GM19372 (cell line): ENCODE results near the gene ADGRG3.

ENCODE experiments used
- ATAC-seq: cut with Tn5 transposase; IDR thresholded peaks from one replicate; pipeline ENCODE4 v1.9.1; 2021; ENCODE audit warnings: mild to moderate bottlenecking, low read depth, moderate library complexity; ENCODE audit not compliant: unreplicated experiment

Gene ADGRG3

DNA sequence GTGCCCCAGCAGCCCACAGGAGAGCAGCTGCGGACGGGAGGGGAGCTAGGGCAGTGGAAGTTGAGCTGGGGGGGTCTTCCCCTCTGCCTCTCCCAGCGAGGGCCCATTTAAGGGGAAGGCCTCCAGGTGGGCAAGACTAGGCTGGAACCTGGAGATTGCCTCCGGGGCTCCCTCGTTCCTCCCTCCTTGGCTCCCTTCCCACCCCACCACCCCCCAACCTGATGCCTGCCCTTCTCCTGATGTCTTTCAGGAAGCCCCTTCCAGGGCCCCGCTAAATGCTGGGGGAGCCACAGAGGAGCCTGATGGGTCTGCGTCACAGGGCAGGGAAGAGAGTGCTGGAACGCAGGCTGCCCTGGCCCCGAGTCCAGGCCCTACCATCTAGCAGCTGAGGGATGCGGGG lies 22.9 kb upstream of the ADGRG3 start:
- no peak for ATAC-seq

DNA sequence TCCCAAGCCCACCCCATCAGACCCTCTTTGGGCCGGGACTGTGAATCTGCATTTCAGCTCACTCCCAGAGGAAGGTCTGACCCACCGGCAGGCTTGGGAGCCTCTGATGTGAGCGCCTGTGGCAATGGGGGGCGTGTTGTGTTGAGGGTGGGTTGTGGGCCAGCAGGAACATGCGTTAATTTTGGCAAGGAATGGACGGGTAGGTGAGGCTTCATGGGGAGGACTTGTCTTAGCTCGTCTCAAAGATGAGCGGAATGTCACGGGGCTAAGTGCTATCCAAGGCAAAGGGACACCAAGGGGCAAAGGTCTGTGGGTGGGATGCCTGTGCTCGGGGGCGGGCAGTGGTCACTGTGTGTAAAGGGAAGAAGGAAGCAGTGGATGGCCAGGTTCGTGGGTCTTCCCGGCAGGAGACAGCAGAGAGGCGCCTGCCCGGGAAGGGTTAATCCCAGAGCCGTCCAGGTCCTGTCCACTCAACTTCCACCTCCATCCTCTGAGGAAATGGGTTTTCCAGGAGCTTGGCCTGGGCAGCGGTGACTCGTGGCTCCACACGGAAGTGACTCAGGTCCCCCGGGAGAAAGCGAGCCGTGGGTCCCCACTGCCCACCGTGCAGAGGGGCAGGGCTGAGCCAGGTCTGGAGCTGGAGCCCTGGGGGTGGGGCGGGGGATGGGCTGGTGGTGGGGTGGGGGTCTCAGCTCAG lies 22.3 kb upstream of the ADGRG3 start:
- ATAC-seq, result no peak

DNA sequence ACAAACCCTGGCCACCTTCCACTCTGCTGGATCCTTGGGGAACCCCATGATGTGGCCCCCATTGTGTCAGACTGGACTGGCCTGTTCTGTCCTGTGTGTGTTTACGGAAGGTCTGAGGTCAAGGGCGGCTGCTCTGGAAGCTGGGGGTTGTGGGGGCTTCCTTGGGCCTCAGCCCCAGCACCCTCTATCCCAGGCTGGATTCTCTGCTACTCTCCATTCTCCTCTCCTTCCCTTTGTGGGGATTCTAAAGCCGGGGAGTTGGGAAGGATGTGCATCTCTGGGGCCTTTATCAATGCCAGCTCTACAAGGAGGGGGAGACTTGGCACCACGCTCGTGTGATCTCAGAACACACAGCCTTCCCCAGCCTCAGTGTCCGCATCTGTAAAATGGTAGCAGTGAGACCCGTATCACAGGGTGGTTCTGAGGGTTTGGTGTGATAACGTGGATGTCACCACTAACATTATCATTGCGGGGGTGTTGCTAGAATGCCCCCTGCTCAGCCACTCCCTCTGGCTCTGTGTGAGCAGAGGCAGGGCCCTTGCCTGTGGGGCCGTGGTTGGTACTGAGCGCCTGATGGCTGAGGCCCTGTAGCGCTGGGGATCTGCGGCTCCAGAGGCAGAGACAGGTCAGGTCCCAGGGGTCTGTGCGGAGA lies 21.6 kb upstream of the ADGRG3 start:
- no peak for ATAC-seq

DNA sequence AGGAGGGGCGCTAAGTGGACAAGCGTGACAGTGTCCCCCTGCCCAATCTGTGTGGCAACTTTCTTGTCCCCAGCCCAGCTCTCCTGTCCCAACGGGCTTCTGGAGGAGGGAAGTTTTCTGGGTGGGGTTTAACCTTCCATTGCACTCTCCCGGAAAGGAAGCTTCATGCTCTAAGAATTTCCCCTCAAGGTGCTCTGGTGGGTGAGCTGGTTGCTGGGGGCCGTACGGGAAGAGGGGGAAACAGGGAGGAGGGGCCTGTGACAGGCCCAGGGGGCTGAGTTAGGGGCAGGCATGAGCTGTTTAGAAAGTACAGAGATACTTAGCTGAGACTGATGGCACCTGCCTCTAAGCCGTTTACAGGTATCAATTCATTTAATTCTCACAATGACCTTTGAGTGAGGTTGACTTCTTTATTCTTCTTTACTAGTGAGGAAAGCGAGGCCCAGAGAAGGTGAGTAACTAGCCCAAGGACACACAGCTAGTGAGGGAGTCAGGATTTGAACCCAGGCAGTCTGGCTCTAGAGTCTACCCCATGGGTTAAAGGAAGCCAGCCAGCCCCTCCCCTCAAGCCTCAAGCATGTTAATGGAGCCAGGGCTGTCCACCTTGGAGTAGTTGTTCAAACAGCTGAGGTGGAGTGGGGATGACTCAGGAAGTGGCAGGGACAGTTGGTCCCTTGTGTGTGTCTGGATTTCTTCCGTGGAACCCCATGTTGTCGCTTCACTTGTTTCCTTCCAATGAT lies 20.8 kb upstream of the ADGRG3 start:
- no peak for ATAC-seq

DNA sequence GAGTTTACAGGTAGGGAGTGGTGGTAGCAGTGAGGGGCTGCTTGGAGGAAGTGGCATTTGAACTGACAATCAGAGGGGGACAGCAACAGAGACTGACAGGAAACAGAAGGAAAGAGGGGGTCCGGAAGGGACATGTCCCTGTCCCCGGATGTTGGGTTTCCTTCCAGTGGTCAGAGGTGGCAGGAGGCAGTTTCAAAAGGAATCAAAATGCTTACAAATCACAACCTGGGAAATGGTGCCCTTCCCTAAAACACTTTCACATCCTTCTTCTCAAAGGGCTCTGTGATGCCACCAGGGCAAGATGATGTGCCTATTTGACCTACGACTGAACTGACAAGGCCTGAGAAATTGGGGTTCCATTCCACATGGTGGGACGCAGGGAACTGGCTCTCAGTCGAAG lies 20.0 kb upstream of the ADGRG3 start:
- no peak for ATAC-seq

DNA sequence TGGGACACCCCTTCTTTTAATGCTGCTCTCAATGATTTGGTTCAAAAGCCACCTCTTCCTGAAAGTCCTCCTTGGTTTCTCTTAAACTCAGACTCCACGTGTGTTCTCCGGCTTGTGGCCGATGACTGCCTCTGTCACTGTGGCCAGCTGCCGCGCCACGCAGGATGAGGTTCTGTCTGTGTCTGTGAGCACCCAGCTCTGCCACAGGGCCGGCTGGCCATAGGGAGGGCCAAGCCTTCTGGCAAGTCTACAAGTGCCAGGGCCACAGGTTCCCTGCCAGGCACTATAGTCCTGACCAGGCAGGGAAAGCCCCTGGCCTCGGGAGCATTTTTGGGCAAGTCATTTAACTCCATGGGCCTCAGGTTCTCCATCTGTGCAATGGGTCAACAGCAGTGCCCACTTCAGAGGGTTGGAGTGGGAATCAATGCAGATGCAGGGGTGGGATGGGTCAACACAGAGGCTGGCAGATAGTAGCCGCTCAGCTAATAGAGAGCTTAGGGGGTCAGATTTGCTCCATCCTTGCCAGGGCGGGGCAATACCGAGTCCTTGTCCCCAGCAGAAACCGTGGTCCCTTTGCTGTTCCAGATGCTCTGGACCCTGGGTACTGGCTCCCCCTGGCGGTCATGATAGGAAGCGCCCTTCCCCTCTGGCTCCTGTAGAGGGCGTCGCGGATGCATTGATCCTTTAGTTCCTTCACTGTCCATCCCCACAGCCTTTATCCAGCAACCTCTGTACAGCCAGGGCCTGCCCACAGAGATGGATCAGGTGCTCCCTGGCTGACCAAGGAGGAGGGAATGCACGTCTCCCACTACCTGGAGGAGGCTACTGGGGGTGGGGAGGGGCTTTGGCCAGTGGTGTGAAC lies 19.3 kb upstream of the ADGRG3 start:
- ATAC-seq, result peak; percentile 56

DNA sequence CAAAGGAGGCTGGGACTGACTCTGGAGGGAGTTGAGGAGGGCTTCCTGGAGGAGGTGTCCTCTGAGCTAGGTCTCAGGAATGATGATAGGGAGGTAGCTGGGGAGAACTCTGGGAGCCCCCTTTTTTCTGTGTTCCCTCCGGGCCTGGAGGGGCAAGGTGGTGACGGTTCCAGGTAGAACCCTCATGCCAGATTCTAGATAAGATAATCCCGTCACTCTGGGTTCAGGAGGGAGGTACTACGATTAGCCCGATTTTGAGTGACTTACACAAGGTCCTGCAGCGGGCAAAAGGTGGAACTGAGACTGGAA lies 18.7 kb upstream of the ADGRG3 start:
- no peak for ATAC-seq

DNA sequence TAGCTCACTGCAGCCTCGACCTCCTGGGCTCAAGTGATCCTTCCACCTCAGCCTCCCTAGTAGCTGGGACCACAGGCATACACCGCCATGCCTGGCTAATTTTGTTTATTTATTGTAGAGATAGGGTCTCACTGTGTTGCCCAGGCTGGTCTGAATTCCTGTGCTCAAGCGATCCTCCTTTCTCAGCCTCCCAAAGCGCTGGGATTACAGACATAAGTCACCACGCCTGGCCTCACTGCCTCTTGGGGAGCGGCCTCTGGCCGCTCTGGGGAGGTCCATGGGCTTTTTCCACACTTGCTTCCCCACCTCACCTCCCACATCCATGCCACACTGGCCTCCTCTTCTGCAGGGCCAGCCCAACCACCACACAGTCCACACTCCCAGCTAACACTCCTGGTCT lies 18.3 kb upstream of the ADGRG3 start:
- no peak for ATAC-seq

DNA sequence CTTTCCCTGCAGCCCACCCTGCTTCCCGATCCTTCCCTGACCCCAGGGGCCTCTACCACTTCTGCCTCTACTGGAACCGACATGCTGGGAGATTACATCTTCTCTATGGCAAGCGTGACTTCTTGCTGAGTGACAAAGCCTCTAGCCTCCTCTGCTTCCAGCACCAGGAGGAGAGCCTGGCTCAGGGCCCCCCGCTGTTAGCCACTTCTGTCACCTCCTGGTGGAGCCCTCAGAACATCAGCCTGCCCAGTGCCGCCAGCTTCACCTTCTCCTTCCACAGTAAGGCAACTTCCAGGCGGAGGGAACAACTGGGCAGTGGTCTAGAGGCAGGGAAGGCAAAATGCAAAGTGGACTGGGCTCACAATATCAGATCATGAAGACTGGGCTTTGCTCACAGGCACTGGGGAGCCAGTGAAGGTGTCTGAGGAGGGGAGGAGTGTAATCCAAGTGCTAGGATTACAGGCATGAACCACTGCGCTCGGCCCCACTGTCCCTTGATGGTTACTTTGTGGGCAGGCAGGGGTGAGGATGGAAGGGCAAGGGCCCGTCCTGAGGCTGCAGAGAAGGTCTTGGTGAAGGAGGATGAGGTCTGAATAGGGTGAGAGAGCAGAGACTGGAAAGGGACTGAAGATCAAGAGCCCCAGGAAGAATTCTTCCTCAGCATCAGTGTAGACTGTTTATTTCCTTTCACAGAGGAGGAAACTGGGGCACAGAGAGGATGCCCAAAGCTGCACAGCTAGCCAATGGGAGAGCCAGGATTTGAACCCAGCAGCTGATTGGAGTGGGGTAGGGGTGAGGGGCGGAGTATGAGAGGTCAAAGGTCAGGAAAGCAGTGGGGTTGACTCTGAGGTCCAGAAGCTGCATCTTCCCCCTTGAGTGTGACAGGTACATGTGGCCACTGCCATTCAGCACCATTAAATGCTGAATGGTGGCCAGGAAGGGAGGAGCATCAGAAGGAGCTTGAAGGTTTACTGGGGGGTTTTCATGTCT lies 16.5 kb upstream of the ADGRG3 start:
- no peak for ATAC-seq

DNA sequence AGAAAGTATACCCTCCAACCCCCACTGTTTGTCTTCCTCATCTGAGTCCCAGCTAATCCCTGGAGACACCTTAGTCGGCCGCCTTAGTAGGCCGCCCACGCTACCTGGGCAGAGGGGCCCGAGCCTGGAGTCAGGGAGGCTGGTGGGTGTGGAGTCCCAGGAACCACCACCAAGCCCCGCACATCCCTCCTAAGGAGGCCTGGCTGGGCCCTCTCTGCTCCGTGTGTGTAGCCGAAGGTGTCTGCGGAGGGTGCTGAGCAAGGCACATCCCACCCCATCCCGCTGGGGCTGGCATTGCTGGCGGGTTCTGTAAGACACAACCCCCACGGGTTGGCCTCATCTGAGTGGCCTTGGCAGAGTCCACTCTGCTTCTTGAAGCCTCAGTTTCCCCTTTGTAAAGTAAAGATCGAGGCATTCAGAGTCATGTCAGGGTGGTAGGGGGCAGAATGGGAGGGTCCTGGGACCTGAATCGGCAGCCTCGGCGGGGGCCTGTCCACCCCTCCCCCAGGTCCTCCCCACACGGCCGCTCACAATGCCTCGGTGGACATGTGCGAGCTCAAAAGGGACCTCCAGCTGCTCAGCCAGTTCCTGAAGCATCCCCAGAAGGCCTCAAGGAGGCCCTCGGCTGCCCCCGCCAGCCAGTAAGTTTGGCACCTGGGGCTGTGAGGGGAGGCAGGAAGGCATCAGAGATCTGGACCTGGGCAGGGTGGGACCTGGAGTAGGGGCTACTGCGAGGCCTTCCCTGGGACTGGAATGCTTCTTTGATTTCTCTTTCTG lies 15.2 kb upstream of the ADGRG3 start:
- ATAC-seq, result no peak

DNA sequence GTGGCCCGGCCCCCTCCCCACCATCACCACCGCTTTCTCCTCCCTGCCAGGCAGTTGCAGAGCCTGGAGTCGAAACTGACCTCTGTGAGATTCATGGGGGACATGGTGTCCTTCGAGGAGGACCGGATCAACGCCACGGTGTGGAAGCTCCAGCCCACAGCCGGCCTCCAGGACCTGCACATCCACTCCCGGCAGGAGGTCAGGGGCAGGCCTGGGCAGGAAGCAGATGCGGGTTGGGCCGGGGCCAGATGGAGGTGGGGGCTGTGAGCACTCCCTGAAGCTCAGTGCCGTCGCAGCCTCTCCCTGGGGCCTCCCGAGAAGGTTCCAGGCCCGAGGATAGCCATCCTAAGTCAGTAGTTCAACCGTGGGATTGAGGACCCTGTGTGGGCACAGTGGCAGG lies 14.2 kb upstream of the ADGRG3 start:
- no peak for ATAC-seq

DNA sequence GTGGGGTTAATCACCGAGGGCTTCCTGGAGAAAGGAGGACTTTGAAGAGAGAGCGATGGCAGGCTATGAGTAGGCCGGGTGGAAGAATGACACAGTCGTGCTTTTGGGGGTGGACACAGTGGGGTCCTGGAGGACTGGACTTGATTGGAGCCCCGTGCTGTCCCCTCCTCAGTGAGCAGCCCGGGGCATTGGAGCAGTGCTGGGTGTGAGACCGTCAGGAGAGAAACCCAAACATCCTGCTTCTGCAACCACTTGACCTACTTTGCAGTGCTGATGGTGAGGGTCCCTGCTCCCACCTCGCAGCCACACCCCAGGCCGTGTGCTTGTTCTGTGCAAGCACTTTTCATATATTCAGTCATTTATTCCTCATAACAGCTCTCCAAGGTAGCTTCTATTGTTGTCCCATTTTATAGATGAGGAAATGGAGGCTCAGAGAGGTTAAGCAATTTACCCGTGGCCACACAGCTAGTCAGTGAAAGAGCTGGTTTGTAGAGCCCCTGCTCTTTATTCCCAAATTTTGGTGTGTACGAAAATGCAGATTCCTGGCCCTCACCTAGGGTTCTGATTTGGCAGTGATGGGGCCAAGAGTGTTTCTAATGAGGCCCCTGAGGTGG lies 11.7 kb upstream of the ADGRG3 start:
- no peak for ATAC-seq

DNA sequence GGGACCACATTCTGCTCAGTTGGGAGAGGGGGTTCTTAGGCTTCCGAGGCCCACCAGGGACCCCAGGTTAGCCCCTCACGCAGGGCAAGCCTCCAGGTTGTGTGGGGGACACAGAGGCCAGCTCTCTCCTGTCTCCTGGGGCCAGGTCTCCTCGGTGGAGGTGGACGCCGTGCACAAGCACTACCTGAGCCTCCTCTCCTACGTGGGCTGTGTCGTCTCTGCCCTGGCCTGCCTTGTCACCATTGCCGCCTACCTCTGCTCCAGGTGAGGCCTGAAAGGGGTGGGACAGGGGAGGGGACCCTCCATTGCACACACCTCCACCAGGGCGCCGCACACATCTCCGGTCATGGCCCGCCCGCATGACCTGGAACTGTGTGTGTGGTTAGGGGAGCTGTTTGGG lies 10.9 kb upstream of the ADGRG3 start:
- no peak for ATAC-seq

DNA sequence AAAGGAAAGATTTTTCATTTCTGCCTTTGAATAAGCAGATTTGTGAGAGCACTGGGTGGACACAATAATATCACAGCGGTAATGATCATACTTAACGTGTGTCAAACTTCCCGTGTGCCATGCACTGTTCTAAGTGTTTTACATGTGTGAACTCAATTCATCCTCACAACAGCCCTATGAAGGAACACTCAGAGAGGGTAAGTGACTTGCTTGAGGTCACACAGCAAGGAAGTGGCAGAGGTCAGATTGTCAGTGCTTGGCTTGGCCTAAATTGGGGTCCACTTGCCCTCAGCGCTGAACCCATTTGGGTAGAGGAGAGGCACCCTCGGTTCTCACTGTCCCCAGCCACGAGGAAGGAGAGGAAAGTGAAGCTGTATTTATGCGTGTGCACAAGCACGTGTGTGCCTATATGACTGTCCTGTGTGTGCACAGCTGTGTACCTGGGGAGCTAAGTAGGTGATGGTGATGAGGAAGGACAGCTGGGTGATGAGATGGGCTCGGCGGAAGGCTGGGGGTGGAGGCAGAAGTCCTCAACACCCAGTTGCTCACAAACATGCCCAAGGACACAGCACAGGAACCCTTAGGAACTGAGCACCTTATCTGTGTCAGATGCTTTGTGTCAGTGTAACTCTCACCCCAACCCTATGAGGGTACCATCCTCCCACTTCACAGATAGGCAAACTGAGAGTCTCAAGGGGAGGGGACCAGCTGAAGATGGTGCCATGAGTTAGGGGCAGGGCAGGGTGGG lies 9.8 kb upstream of the ADGRG3 start:
- ATAC-seq, result no peak

DNA sequence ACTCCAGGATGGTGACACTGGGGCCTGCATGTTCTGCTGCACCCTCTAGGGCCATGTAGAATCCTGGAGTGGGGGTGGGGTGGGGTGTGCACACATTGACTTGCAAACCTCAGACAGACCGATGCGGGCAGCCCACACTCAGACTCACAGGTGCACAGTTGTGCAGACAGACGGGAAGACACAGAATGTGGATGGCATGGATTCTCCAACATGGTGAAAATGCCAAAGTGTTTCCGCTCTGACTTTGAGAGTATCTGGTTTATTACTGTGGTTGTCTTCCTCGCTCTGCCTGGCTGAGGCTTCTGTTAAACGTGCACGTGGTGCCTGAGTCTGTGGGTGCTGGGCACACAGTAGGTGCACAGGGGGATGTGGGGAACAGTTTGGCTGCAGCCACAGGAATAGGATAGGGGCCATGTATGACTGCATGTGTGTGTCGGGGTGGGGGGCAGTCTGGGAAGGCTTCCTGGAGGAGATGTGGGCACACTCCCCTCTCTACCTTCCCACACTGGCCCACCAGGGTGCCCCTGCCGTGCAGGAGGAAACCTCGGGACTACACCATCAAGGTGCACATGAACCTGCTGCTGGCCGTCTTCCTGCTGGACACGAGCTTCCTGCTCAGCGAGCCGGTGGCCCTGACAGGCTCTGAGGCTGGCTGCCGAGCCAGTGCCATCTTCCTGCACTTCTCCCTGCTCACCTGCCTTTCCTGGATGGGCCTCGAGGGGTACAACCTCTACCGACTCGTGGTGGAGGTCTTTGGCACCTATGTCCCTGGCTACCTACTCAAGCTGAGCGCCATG lies 9.0 kb upstream of the ADGRG3 start:
- ATAC-seq, result no peak

DNA sequence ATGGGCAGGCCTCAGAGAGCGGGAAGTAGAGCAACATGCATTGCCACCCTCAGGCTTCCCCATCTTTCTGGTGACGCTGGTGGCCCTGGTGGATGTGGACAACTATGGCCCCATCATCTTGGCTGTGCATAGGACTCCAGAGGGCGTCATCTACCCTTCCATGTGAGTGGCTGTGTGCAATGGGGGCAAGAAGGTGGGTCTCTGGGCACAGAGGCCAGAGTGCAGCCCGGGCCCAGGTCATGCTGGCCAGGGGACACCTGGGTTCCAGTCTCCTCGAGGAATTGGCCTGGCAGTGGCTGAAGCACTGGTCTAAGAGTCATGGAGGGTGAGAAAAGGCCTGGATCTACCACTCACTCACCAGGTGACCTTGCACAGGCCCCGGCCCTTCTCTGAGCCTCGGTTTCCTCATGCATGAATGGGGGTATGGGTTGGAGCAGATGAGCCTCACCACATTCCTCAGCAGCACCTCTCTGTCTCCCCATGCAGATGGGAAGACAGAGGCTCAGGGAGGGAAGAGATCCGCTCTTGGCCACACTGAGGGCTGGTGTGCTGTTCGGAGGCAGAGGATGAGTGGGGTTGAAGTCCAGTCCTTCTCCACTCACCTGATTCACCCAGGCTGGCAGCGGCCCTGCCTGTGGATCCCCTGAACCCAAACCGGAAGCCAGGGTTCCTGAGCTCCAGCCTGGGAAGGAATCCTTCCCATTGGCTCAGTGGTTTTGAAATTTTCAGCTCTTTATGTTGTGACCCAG lies 7.2 kb upstream of the ADGRG3 start:
- no peak for ATAC-seq

DNA sequence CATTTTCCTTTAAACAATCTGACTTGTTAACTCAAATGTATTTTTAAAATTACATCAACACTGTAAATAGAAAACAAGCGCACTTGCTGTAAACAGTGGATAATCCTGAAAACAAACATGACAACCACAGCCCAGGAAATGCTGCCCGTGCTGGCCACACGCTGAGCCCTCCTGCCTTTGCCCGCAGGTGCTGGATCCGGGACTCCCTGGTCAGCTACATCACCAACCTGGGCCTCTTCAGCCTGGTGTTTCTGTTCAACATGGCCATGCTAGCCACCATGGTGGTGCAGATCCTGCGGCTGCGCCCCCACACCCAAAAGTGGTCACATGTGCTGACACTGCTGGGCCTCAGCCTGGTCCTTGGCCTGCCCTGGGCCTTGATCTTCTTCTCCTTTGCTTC lies 6.6 kb upstream of the ADGRG3 start:
- ATAC-seq, result no peak
